VCaP (cell line): Measurements from ENCODE around the gene MAD2L1BP.

Experiments
- H3K27ac ChIP-seq: fragments of 450-650 bp; 2 replicates; pipeline ENCODE4 v1.5.1; 2017
- TF ChIP-seq, protein P1 (sequence below): fragments of 450-650 bp; conservative IDR thresholded peaks from 2 replicates; pipeline ENCODE4 v1.5.1; 2017; ENCODE audit warnings: mild to moderate bottlenecking, moderate library complexity

The MAD2L1BP gene

DNA sequence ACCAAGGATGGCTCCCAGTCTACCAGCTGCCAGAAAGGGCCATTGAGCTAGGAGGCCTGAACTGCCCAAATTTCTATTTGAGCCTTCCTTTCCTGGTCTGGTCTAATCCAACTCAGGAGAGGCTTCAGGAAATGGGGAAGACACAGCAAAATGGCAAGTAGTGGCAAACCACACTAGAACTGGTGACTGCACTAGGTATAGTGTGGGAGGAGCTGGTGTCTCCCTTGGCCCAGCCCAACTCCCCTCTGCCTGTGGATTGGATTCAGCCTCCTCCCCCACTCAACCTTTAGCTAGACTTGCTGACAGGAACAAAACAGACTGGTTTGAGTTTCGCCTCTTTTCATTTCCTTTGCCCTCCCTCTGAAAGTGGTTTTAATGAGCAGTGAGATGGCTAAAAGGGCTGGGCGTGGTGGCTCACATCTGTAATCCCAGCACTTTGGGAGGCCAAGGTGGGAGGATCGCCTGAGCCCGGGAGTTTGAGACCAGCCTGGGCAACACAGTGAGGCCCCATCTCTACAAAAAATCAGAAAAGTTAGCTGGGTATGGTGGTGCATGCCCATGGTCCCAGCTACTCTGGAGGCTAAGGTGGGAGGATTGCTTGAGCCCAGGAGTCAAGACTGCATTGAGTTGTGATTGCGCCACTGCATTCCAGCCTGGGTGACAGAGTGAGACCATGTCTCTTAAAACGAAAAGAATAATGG lies 34.4 kb downstream of the MAD2L1BP start:
- H3K27ac ChIP-seq = no peak overlapping the region; the same call in 1 of the 2 replicates
- TF ChIP-seq, protein P1, sequence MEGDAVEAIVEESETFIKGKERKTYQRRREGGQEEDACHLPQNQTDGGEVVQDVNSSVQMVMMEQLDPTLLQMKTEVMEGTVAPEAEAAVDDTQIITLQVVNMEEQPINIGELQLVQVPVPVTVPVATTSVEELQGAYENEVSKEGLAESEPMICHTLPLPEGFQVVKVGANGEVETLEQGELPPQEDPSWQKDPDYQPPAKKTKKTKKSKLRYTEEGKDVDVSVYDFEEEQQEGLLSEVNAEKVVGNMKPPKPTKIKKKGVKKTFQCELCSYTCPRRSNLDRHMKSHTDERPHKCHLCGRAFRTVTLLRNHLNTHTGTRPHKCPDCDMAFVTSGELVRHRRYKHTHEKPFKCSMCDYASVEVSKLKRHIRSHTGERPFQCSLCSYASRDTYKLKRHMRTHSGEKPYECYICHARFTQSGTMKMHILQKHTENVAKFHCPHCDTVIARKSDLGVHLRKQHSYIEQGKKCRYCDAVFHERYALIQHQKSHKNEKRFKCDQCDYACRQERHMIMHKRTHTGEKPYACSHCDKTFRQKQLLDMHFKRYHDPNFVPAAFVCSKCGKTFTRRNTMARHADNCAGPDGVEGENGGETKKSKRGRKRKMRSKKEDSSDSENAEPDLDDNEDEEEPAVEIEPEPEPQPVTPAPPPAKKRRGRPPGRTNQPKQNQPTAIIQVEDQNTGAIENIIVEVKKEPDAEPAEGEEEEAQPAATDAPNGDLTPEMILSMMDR = no peak

DNA sequence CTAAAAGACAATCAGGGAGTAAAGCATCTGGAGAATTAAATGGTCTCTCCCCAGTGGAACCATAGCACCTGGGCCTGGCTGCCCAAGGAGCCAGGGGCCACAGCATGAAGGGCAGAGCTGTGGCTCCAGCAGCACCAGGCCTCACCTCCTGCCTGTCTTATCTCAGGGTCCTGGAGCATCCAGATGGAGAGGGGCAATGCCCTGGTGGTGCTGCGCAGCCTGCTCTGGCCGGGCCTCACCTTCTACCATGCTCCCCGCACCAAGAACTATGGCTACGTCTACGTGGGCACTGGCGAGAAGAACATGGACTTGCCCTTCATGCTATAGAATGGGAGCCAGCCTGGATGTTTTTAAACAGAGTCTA lies 35.0 kb downstream of the MAD2L1BP start:
- H3K27ac ChIP-seq = no peak overlapping the region
- TF ChIP-seq, protein P1 = no peak

DNA sequence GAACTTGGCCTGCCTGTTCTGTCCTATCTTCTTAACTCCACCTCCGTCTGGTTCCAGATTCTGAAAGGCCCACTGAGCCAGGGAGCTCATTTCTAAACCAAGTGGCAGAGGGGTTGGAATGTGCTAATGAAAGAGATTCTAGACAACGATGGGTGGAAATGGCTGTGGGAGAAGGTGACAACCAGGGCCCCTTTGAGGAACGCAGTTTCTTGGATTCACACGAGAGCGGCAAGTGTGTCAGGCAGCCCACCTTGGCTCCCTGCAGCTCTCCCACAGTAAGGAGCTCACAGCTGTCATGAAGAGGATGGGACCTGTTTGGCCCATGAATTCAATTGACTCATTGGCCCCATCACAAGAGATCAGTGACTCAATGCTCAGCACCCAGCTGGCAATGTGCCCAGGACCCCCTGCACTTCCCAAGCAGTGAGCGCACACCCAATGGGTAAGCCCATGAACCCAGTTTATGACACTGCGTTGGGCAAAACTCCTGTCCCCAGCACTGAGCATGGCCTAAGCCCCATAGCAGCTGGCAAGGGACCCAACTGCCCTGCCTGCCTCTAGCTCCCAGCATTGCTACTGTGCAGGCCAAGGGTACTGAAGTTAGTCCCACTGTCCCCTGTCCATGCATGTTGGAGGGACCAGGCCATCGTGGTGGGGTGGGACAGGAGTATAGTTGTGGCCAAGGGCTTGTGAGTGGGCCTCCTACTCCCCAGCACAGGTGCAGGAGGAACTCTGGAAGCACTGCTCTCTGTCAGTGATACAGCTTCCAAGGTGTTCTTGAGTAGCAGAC lies 35.6 kb downstream of the MAD2L1BP start:
- TF ChIP-seq, protein P1 = no peak
- no peak overlapping the region for H3K27ac ChIP-seq

DNA sequence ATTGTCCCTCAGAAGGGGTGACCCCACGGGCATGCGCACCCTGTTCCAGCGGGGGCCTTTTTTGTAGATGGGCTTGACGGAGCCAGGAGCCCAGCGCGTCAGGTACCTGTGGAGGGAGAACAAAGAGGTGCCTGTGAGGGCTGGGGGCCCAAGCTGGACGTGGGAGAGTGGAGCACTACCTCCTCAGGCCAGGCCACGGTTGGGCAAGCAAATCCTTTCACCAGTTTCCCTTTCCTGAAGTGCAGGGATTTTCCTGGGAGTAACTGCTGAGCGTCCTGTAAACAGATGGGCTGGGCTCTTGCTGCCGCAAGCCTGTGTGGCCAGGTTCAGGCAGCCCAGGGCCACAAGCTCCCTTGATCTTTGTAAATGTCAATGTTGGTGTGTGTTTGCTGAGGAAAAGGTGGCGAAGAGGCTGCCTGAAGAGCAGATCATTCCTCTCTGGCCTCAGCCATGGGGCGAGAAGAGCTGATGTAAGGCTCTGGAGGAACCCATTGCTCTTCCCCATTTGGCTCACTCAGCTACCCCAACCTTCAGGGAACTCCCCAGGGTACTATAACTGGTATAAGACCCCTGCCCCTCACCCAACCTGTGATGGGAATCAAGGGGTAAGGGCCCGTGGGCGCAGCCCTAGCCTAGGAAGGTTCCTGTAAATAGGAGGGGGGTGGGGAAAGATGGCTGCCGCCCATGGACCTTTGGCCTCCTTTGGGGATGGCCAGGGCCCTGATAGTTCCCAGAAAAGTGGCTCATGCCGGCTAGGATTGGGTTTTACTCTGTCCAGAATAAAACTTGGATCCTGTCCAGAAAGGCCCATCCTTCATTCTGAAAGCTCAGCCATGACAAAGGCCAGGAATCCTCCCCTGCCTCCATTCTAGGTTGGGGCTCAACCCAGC lies 36.4 kb downstream of the MAD2L1BP start:
- H3K27ac ChIP-seq = no peak overlapping the region
- TF ChIP-seq, protein P1 = no peak

DNA sequence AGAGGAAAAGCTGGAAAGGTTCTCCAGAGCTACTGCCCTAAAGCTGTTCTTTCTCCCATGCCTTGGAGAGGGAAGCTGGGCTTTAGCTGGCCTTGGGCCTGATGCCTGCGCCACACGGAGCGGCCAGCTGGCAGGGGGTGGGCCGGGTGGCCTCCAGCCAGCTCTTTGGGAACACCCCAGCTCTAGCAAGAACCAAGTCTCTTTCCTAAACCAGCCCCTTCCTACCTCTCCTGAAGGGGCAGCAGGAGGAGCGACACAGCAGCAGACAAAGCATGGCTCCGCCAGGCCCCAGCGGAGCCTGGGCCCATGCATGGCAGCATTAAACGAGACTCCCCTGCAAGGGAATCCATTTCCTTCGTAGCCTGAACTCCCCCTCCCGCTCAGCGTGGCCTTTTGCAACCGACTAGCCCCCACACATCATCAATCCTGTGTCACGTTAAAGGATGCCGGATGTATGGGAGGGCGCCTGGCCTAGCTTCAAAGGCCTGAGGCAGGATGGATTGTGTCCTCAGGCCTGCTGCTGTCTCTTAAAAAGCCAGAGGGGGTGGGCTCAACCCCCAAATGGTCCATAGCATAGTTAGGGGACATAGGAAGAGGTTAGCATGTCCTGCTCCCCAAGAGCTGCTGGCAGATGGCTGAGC lies 37.9 kb downstream of the MAD2L1BP start:
- no peak overlapping the region for H3K27ac ChIP-seq
- TF ChIP-seq, protein P1 = no peak

DNA sequence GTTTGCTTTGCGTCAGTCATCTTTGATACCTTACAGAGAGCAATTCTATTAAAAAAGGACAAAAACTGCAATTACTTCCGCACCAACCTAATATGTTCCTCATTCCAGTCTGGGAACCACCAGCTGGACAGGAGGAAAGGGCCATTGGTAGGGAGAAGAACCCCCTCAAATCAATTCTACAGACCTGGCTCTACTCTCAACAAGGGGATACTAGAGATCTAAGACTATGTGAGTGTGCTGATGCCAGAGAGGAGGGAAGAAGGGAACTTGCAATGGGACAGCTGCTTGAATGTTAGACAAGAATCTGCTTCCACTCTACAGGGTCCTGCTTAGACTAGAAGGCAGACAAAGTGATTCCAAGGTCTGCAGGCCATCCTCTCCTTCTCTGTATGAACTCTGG lies 38.7 kb downstream of the MAD2L1BP start:
- H3K27ac ChIP-seq = no peak overlapping the region
- TF ChIP-seq, protein P1 = no peak
